HepG2 (cell line): ENCODE results near the gene ATXN2. TPM values are rescaled to one million over a fixed set of nuclear protein-coding genes. Genes with fewer than 3 reads are reported as not detected.

Source experiments
- ARNTL ChIP-seq: sonication (generic); formaldehyde crosslinking; IDR thresholded peaks from 2 replicates; pipeline ENCODE4 v1.4.0; 2020; ENCODE audit warnings: mild to moderate bottlenecking, missing genetic modification reagents
- CCDC6 ChIP-seq: sonication (generic); formaldehyde crosslinking; IDR thresholded peaks from 2 replicates; pipeline ENCODE4 v1.8.1; 2022; ENCODE audit warnings: mild to moderate bottlenecking, missing genetic modification reagents, moderate library complexity
- HOXA5 ChIP-seq: sonication (generic); formaldehyde crosslinking; IDR thresholded peaks from 2 replicates; pipeline ENCODE4 v1.4.0; 2020; ENCODE audit warnings: missing genetic modification reagents
- MIER3 ChIP-seq: IDR thresholded peaks from 2 replicates; pipeline ENCODE4 v1.6.1; 2016; ENCODE audit warnings: missing compliant biosample characterization, borderline replicate concordance
- NAIF1 ChIP-seq: sonication (generic); formaldehyde crosslinking; IDR thresholded peaks from 2 replicates; pipeline ENCODE4 v1.5.0; 2020; ENCODE audit warnings: mild to moderate bottlenecking, missing genetic modification reagents, borderline replicate concordance
- NFATC3 ChIP-seq: sonication (generic); formaldehyde crosslinking; IDR thresholded peaks from 2 replicates; pipeline ENCODE4 v1.5.1; 2020; ENCODE audit warnings: mild to moderate bottlenecking, missing genetic modification reagents
- NFRKB ChIP-seq: fragments of 450-650 bp; IDR thresholded peaks from 2 replicates; pipeline ENCODE4 v1.6.1; 2017
- TCF12 ChIP-seq, 2 experiments: fragments of 450-650 bp in 1 of 2; sonication (generic) in 1 of 2; formaldehyde crosslinking in 1 of 2; IDR thresholded peaks; 2 replicates each; pipeline versions ENCODE4 v1.6.1 to v1.8.0; 2017 to 2022; ENCODE audit warnings: antibody characterized with exemption in 1 of 2, mild to moderate bottlenecking in 1 of 2, missing genetic modification reagents in 1 of 2, moderate library complexity in 1 of 2
- ZNF552 ChIP-seq: sonication (generic); formaldehyde crosslinking; IDR thresholded peaks from 2 replicates; pipeline ENCODE4 v1.9.0; 2022; ENCODE audit warnings: missing genetic modification reagents, mild to moderate bottlenecking, borderline replicate concordance
- ZNF747 ChIP-seq: sonication (generic); formaldehyde crosslinking; IDR thresholded peaks from 2 replicates; pipeline ENCODE4 v1.8.1; 2023; ENCODE audit warnings: missing genetic modification reagents, mild to moderate bottlenecking, borderline replicate concordance
- ZNF850 ChIP-seq: sonication (generic); formaldehyde crosslinking; conservative IDR thresholded peaks from 2 replicates; pipeline ENCODE4 v1.9.0; 2021; ENCODE audit warnings: mild to moderate bottlenecking, missing genetic modification reagents
- polyA plus RNA-seq, 8 experiments: library from polyadenylated mRNA; depleted of rRNA in 3 of 8; stranded (reverse) in 7 of 8; unstranded in 1 of 8; fragments of >200 nt; fragmentation: Illumina TruSeq in 4 of 8; extraction: Trizol in 4 of 8; gene quantifications; 2 replicates each; pipeline versions ENCODE4 v1.2.1 to v1.2.3, GENCODE V29; 2011 to 2016; ENCODE audit warnings: low read depth in 4 of 8, missing spikeins in 1 of 8, mixed read lengths in 1 of 8; ENCODE audit not compliant: insufficient read depth in 1 of 8
- total RNA-seq, 5 experiments: library from RNA; depleted of rRNA; stranded (reverse); fragments of >200 nt; fragmentation: Illumina TruSeq; extraction: Trizol; gene quantifications; 2 replicates each; pipeline ENCODE4 v1.2.3, GENCODE V29; 2016; ENCODE audit warnings: low read depth in 1 of 5
- TF ChIP-seq, protein P1 (sequence below), 2 experiments: fragments of 450-650 bp in 1 of 2; sonication (generic) in 1 of 2; formaldehyde crosslinking in 1 of 2; IDR thresholded peaks; 2 replicates each; pipeline versions ENCODE4 v1.6.1 to v1.8.0; 2016 to 2022; ENCODE audit warnings: antibody characterized with exemption in 1 of 2, mild to moderate bottlenecking in 1 of 2, missing genetic modification reagents in 1 of 2
- TF ChIP-seq, protein P2 (sequence below): IDR thresholded peaks from 2 replicates; pipeline ENCODE4 v1.6.1; 2016; ENCODE audit warnings: missing genetic modification reagents, missing compliant biosample characterization
- TF ChIP-seq, protein P3 (sequence below): sonication (generic); formaldehyde crosslinking; IDR thresholded peaks from 2 replicates; pipeline ENCODE4 v1.8.1; 2023; ENCODE audit warnings: mild to moderate bottlenecking, missing genetic modification reagents
- TF ChIP-seq, protein P4 (sequence below): IDR thresholded peaks from 2 replicates; pipeline ENCODE4 v1.6.1; 2016; ENCODE audit warnings: mild to moderate bottlenecking

The ATXN2 gene
- total and polyA plus RNA-seq, 2 of the 13 experiments (the other 11 are each of a cell fraction or from before 2014, with no cell fraction given) = 18.1 to 27.1 TPM

DNA sequence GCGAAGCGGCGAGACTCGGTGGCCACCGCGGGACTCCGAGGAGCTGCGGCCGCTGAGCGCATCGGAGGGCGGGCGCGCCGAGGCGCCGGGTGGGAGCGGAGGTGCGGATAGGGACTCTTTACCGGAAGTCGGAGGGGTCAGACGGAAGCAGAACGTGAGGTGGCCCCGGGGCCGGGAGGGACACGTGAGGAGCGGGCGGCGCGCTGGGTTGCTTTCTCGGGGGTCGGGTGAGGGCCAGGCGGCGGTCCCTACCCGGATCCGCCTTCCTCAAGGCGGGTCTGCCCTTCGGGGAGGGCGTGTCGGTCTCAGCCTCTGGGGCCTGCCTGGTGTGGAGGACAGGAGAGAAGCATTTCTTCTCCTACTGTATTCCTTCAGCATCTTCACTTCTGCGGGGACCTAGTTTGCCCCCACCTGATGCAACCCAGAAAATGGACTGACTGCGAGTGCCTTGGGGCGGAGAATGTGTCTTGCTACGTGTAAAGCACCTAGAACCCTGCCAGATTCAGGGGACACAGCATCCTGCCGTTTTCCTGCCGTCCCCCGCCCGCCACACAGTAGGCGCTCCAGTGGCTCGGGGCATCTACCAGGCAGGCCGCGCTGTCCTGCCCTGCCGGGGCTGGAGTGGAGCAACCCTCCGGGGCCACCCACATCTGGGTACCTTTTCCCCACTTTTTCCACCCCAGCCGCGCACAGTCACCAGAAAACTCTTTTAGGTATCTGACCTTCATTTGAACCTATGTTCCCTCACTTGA is 514 bp upstream of the ATXN2 start (continued):
- TF ChIP-seq, protein P1, sequence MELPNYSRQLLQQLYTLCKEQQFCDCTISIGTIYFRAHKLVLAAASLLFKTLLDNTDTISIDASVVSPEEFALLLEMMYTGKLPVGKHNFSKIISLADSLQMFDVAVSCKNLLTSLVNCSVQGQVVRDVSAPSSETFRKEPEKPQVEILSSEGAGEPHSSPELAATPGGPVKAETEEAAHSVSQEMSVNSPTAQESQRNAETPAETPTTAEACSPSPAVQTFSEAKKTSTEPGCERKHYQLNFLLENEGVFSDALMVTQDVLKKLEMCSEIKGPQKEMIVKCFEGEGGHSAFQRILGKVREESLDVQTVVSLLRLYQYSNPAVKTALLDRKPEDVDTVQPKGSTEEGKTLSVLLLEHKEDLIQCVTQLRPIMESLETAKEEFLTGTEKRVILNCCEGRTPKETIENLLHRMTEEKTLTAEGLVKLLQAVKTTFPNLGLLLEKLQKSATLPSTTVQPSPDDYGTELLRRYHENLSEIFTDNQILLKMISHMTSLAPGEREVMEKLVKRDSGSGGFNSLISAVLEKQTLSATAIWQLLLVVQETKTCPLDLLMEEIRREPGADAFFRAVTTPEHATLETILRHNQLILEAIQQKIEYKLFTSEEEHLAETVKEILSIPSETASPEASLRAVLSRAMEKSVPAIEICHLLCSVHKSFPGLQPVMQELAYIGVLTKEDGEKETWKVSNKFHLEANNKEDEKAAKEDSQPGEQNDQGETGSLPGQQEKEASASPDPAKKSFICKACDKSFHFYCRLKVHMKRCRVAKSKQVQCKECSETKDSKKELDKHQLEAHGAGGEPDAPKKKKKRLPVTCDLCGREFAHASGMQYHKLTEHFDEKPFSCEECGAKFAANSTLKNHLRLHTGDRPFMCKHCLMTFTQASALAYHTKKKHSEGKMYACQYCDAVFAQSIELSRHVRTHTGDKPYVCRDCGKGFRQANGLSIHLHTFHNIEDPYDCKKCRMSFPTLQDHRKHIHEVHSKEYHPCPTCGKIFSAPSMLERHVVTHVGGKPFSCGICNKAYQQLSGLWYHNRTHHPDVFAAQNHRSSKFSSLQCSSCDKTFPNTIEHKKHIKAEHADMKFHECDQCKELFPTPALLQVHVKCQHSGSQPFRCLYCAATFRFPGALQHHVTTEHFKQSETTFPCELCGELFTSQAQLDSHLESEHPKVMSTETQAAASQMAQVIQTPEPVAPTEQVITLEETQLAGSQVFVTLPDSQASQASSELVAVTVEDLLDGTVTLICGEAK (IDR thresholded peaks at IDR 0.05) = peak; percentile 69
- TF ChIP-seq, protein P1 (CRISPR knock-in tag; IDR thresholded peaks at IDR 0.05) = 0 out of 2 replicates have a peak, but pooled peaks have one; percentile 49
- TF ChIP-seq, protein P2, sequence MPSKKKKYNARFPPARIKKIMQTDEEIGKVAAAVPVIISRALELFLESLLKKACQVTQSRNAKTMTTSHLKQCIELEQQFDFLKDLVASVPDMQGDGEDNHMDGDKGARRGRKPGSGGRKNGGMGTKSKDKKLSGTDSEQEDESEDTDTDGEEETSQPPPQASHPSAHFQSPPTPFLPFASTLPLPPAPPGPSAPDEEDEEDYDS (CRISPR knock-in tag) = peak; percentile 65; the same call in 1 of the 2 replicates
- TF ChIP-seq MIER3 (CRISPR knock-in tag) (0 out of 2 replicates have a peak, but pooled peaks have one; percentile 18), CCDC6 (CRISPR knock-in tag) (peak; percentile 42; the same call in 1 of the 2 replicates), HOXA5 (CRISPR knock-in tag) (peak; percentile 31; the same call in 1 of the 2 replicates), ARNTL (CRISPR knock-in tag) (peak; percentile 95), NAIF1 (CRISPR knock-in tag) (no peak), ZNF747 (CRISPR knock-in tag) (0 out of 2 replicates have a peak, but pooled peaks have one; percentile 43), NFATC3 (CRISPR knock-in tag) (no peak), NFRKB (no peak), ZNF552 (CRISPR knock-in tag) (no peak), TCF12 (IDR thresholded peaks at IDR 0.05) (no peak), TCF12 (CRISPR knock-in tag; IDR thresholded peaks at IDR 0.05) (peak; percentile 40; the same call in 1 of the 2 replicates), ZNF850 (CRISPR knock-in tag) (no peak)
- TF ChIP-seq, protein P3, sequence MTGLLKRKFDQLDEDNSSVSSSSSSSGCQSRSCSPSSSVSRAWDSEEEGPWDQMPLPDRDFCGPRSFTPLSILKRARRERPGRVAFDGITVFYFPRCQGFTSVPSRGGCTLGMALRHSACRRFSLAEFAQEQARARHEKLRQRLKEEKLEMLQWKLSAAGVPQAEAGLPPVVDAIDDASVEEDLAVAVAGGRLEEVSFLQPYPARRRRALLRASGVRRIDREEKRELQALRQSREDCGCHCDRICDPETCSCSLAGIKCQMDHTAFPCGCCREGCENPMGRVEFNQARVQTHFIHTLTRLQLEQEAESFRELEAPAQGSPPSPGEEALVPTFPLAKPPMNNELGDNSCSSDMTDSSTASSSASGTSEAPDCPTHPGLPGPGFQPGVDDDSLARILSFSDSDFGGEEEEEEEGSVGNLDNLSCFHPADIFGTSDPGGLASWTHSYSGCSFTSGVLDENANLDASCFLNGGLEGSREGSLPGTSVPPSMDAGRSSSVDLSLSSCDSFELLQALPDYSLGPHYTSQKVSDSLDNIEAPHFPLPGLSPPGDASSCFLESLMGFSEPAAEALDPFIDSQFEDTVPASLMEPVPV = no peak
- TF ChIP-seq, protein P4, sequence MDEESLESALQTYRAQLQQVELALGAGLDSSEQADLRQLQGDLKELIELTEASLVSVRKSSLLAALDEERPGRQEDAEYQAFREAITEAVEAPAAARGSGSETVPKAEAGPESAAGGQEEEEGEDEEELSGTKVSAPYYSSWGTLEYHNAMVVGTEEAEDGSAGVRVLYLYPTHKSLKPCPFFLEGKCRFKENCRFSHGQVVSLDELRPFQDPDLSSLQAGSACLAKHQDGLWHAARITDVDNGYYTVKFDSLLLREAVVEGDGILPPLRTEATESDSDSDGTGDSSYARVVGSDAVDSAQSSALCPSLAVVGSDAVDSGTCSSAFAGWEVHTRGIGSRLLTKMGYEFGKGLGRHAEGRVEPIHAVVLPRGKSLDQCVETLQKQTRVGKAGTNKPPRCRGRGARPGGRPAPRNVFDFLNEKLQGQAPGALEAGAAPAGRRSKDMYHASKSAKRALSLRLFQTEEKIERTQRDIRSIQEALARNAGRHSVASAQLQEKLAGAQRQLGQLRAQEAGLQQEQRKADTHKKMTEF (CRISPR knock-in tag) = no peak; the same call in 1 of the 2 replicates
